GM12878 (cell line): Measurements from ENCODE around the gene ERVW-1. TPM values are rescaled to one million over a fixed set of nuclear protein-coding genes. Genes with fewer than 3 reads are reported as not detected.

Source experiments
- BCL11A ChIP-seq: IDR thresholded peaks from 2 replicates; pipeline ENCODE4 v1.6.1; 2011; ENCODE audit warnings: low read depth, low read length
- CBX3 ChIP-seq: fragments of 200-600 bp; sonication (generic); IDR thresholded peaks from 2 replicates; pipeline ENCODE4 v1.6.1; 2016; ENCODE audit warnings: low read depth, borderline replicate concordance
- GATAD2B ChIP-seq: fragments of 450-650 bp; conservative IDR thresholded peaks from 2 replicates; pipeline ENCODE4 v1.6.1; 2017; ENCODE audit warnings: low read depth, mild to moderate bottlenecking, moderate library complexity
- MYC ChIP-seq: IDR thresholded peaks from 2 replicates; pipeline ENCODE4 v1.6.1; 2011; ENCODE audit warnings: mild to moderate bottlenecking, low read length, moderate library complexity, inconsistent platforms; ENCODE audit not compliant: insufficient read depth, insufficient replicate concordance, insufficient read length, severe bottlenecking
- RB1 ChIP-seq: fragments of 450-650 bp; formaldehyde crosslinking; IDR thresholded peaks from 2 replicates; pipeline ENCODE4 v1.6.1; 2017; ENCODE audit warnings: mild to moderate bottlenecking, borderline replicate concordance
- RBBP5 ChIP-seq: fragments of 200-600 bp; sonication (generic); conservative IDR thresholded peaks from 2 replicates; pipeline ENCODE4 v1.6.1; 2016
- RUNX3 ChIP-seq: IDR thresholded peaks from 2 replicates; pipeline ENCODE4 v1.6.1; 2012; ENCODE audit warnings: low read length, inconsistent platforms
- USF1 ChIP-seq: IDR thresholded peaks from 2 replicates; pipeline ENCODE4 v1.6.1; 2011; ENCODE audit warnings: borderline replicate concordance, low read depth, mild to moderate bottlenecking, moderate library complexity, mixed read lengths, low read length; ENCODE audit not compliant: insufficient read depth; ENCODE audit errors: extremely low read length
- ZNF217 ChIP-seq: fragments of 450-650 bp; IDR thresholded peaks from 2 replicates; pipeline ENCODE4 v1.6.1; 2017; ENCODE audit warnings: antibody characterized with exemption, mild to moderate bottlenecking
- ZNF687 ChIP-seq: fragments of 450-650 bp; IDR thresholded peaks from 2 replicates; pipeline ENCODE4 v1.6.1; 2017; ENCODE audit warnings: mild to moderate bottlenecking, moderate library complexity
- polyA plus RNA-seq, 11 experiments: library from polyadenylated mRNA; depleted of rRNA in 4 of 11; unstranded in 6 of 11; stranded (reverse) in 5 of 11; fragments of >200 nt; fragmentation: Nextera tagmentation in 4 of 11; fragmentation: Illumina TruSeq in 1 of 11; extraction: Ambion mirVana in 4 of 11; extraction: Trizol in 1 of 11; gene quantifications; 1 replicate in 1 of 11; 2 replicates in 10 of 11; pipeline versions ENCODE4 v1.2.1 to v1.2.3, GENCODE V29; 2011 to 2016; ENCODE audit warnings: inconsistent platforms in 2 of 11, missing spikeins in 2 of 11, low read depth in 1 of 11
- total RNA-seq, 4 experiments: library from RNA; depleted of rRNA in 3 of 4; stranded (reverse); fragments of >200 nt in 3 of 4; fragmentation: Illumina TruSeq in 1 of 4; extraction: Trizol in 1 of 4; gene quantifications; 2 replicates each; pipeline versions ENCODE4 v1.2.1 to v1.2.3, GENCODE V29; 2013 to 2021
- TF ChIP-seq, protein P1 (sequence below): IDR thresholded peaks from 2 replicates; pipeline ENCODE4 v1.6.1; 2012; ENCODE audit warnings: low read depth, low read length, improper control_type of control experiment
- TF ChIP-seq, protein P2 (sequence below): fragments of 450-650 bp; formaldehyde crosslinking; IDR thresholded peaks from 2 replicates; pipeline ENCODE4 v1.4.0; 2022; ENCODE audit warnings: mild to moderate bottlenecking, moderate library complexity
- TF ChIP-seq, protein P3 (sequence below): IDR thresholded peaks from 2 replicates; pipeline ENCODE4 v1.6.1; 2012; ENCODE audit warnings: low read depth, low read length, improper control_type of control experiment

The ERVW-1 gene
- total and polyA plus RNA-seq, 10 of the 15 experiments (the other 5 are each of a cell fraction or from before 2014, with no cell fraction given) = 0.05 TPM; not detected in 9

GRCh38 chr7:92447345-92448204 lies 30.2 kb downstream of the ERVW-1 start, which contains the start of gene GATAD1 (continued):
- TF ChIP-seq ZNF687 (no peak), GATAD2B (peak; percentile 79; the same call in 1 of the 2 replicates), CBX3 (no peak), BCL11A (no peak), RB1 (0 out of 2 replicates have a peak, but pooled peaks have one; percentile 63), RUNX3 (peak; percentile 40), USF1 (peak; percentile 61), ZNF217 (no peak), MYC (no peak), RBBP5 (no peak)
- TF ChIP-seq, protein P1, sequence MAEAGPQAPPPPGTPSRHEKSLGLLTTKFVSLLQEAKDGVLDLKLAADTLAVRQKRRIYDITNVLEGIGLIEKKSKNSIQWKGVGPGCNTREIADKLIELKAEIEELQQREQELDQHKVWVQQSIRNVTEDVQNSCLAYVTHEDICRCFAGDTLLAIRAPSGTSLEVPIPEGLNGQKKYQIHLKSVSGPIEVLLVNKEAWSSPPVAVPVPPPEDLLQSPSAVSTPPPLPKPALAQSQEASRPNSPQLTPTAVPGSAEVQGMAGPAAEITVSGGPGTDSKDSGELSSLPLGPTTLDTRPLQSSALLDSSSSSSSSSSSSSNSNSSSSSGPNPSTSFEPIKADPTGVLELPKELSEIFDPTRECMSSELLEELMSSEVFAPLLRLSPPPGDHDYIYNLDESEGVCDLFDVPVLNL = no peak
- TF ChIP-seq, protein P2, sequence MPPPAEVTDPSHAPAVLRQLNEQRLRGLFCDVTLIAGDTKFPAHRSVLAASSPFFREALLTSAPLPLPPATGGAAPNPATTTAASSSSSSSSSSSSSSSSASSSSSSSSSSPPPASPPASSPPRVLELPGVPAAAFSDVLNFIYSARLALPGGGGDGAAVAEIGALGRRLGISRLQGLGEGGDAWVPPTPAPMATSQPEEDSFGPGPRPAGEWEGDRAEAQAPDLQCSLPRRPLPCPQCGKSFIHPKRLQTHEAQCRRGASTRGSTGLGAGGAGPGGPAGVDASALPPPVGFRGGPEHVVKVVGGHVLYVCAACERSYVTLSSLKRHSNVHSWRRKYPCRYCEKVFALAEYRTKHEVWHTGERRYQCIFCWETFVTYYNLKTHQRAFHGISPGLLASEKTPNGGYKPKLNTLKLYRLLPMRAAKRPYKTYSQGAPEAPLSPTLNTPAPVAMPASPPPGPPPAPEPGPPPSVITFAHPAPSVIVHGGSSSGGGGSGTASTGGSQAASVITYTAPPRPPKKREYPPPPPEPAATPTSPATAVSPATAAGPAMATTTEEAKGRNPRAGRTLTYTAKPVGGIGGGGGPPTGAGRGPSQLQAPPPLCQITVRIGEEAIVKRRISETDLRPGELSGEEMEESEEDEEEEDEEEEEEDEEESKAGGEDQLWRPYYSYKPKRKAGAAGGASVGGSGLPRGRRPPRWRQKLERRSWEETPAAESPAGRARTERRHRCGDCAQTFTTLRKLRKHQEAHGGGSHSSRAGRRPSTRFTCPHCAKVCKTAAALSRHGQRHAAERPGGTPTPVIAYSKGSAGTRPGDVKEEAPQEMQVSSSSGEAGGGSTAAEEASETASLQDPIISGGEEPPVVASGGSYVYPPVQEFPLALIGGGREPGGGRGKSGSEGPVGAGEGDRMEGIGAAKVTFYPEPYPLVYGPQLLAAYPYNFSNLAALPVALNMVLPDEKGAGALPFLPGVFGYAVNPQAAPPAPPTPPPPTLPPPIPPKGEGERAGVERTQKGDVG (CRISPR knock-in tag) = no peak
- TF ChIP-seq, protein P3, sequence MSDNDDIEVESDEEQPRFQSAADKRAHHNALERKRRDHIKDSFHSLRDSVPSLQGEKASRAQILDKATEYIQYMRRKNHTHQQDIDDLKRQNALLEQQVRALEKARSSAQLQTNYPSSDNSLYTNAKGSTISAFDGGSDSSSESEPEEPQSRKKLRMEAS = no peak
